Measurements from ENCODE around the gene GPX7. TPM values are rescaled to one million over a fixed set of nuclear protein-coding genes. Genes with fewer than 3 reads are reported as not detected.

Gene GPX7
- total RNA-seq, 1 donor from 2014 or later, result 26.7 TPM

Other genes with a start within 250 kb of the GPX7 start
- gene CC2D1B, start 236.2 kb upstream of the GPX7 start, total RNA-seq, result 47.1 and 49.1 TPM in 2 replicates
- gene ORC1, start 197.9 kb upstream of the GPX7 start, total RNA-seq, result 34.5 and 37.6 TPM in 2 replicates
- 101 and 102 TPM in 2 replicates for gene PRPF38A, start 197.8 kb upstream of the GPX7 start, total RNA-seq
- gene TUT4, start 49.3 kb upstream of the GPX7 start, total RNA-seq, result 57.7 and 70.8 TPM in 2 replicates
- 6.1 and 8.4 TPM in 2 replicates for gene SHISAL2A, start 30.8 kb downstream of the GPX7 start, total RNA-seq
- gene COA7, start 96.0 kb downstream of the GPX7 start, total RNA-seq, result 18.5 and 19.4 TPM in 2 replicates
- gene ZYG11B, start 124.1 kb downstream of the GPX7 start, total RNA-seq, result 13.3 and 13.6 TPM in 2 replicates
- 0.39 and 0.57 TPM in 2 replicates for gene ZYG11A, start 240.4 kb downstream of the GPX7 start, total RNA-seq